ENCODE data around the gene MLPH.

The MLPH gene

DNA sequence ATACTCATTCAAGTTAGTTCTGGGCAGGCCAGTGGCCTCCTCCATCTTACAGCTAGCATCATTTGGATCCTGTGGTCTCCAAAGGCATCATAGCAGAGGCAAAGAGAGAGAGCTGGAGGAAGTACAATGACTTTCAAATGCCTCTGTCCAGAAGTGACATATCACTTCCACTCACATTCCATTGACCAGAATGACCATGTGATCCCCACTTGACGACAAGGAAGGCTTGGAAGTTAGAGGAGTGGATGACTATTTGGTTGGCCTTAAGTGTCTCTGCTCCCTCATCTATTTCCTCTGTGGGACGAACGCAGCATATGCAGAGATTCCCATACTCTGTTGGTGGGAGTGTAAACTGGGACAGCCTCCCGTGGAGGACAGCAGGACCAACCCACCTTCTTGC lies 27.8 kb upstream of the MLPH start:
- Histone ChIP-seq H3K9me2 (replicated peaks; ENCODE audit: insufficient read depth, low read length) (no peaks in the 10 kb centered on the region), H2AFZ (ENCODE audit: low read depth, low read length, severe bottlenecking) (no peak overlapping the region), H3K27ac (ENCODE audit: low read depth, low read length) (no peak overlapping the region), H4K20me1 (ENCODE audit: low read depth, low read length) (no peaks in the 10 kb centered on the region), H3K9ac (ENCODE audit: low read length) (no peak overlapping the region), H3K4me3 (ENCODE audit: insufficient read depth, low read length, poor library complexity, severe bottlenecking) (no peak overlapping the region), H3K79me2 (ENCODE audit: insufficient read depth, low read length) (no peaks in the 10 kb centered on the region), H3K36me3 (ENCODE audit: low read length) (no peaks in the 10 kb centered on the region), H3F3A (ENCODE audit: insufficient read depth) (no peaks in the 10 kb centered on the region), H3K4me2 (ENCODE audit: low read depth, low read length, poor library complexity, severe bottlenecking) (no peak overlapping the region), H3K9me3 (ENCODE audit: insufficient read depth, low read length) (no peaks in the 10 kb centered on the region), H3K27me3 (ENCODE audit: low read length) (no peaks in the 10 kb centered on the region)
- no peak for TF ChIP-seq EZH2phosphoT487 (conservative IDR thresholded peaks at IDR 0.05; ENCODE audit: low read length)
- TF ChIP-seq, protein P1, sequence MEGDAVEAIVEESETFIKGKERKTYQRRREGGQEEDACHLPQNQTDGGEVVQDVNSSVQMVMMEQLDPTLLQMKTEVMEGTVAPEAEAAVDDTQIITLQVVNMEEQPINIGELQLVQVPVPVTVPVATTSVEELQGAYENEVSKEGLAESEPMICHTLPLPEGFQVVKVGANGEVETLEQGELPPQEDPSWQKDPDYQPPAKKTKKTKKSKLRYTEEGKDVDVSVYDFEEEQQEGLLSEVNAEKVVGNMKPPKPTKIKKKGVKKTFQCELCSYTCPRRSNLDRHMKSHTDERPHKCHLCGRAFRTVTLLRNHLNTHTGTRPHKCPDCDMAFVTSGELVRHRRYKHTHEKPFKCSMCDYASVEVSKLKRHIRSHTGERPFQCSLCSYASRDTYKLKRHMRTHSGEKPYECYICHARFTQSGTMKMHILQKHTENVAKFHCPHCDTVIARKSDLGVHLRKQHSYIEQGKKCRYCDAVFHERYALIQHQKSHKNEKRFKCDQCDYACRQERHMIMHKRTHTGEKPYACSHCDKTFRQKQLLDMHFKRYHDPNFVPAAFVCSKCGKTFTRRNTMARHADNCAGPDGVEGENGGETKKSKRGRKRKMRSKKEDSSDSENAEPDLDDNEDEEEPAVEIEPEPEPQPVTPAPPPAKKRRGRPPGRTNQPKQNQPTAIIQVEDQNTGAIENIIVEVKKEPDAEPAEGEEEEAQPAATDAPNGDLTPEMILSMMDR (IDR thresholded peaks at IDR 0.05; ENCODE audit: insufficient read depth, low read length, poor library complexity, severe bottlenecking) = no peak

DNA sequence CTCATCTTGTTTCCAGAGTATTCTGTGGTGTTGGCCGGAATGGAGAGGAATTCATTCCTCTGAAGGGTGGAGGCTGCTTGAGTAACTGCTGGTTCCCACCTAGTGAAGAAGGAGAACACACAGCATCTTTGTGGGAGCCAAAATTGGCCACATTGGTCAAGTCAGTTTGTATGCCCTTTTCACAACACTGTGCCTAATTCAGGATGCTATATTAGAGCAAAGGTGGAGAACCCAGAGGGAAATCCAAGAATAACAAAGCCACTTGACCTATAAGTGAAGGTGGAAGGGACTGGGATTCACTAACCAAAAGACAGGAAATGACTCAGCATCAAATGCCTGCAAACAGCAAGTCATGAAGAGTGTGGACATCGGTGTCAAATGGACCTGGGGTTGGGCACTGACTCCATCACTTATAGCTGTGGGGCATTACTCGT lies 27.3 kb upstream of the MLPH start:
- TF ChIP-seq, protein P1 (IDR thresholded peaks at IDR 0.05; ENCODE audit: insufficient read depth, low read length, poor library complexity, severe bottlenecking) = no peak
- no peak for TF ChIP-seq EZH2phosphoT487 (conservative IDR thresholded peaks at IDR 0.05; ENCODE audit: low read length)
- H3K27me3 ChIP-seq (ENCODE audit: low read length) = no peaks in the 10 kb centered on the region
- no peaks in the 10 kb centered on the region for H3K9me2 ChIP-seq (replicated peaks; ENCODE audit: insufficient read depth, low read length)
- no peak overlapping the region for H3K9ac ChIP-seq (ENCODE audit: low read length)
- H3K79me2 ChIP-seq (ENCODE audit: insufficient read depth, low read length) = no peaks in the 10 kb centered on the region
- H3F3A ChIP-seq (ENCODE audit: insufficient read depth) = no peaks in the 10 kb centered on the region
- H3K9me3 ChIP-seq (ENCODE audit: insufficient read depth, low read length) = no peaks in the 10 kb centered on the region
- no peak overlapping the region for H3K4me3 ChIP-seq (ENCODE audit: insufficient read depth, low read length, poor library complexity, severe bottlenecking)
- no peak overlapping the region for H3K27ac ChIP-seq (ENCODE audit: low read depth, low read length)
- H3K36me3 ChIP-seq (ENCODE audit: low read length) = no peaks in the 10 kb centered on the region
- no peak overlapping the region for H2AFZ ChIP-seq (ENCODE audit: low read depth, low read length, severe bottlenecking)
- no peaks in the 10 kb centered on the region for H4K20me1 ChIP-seq (ENCODE audit: low read depth, low read length)
- no peak overlapping the region for H3K4me2 ChIP-seq (ENCODE audit: low read depth, low read length, poor library complexity, severe bottlenecking)

DNA sequence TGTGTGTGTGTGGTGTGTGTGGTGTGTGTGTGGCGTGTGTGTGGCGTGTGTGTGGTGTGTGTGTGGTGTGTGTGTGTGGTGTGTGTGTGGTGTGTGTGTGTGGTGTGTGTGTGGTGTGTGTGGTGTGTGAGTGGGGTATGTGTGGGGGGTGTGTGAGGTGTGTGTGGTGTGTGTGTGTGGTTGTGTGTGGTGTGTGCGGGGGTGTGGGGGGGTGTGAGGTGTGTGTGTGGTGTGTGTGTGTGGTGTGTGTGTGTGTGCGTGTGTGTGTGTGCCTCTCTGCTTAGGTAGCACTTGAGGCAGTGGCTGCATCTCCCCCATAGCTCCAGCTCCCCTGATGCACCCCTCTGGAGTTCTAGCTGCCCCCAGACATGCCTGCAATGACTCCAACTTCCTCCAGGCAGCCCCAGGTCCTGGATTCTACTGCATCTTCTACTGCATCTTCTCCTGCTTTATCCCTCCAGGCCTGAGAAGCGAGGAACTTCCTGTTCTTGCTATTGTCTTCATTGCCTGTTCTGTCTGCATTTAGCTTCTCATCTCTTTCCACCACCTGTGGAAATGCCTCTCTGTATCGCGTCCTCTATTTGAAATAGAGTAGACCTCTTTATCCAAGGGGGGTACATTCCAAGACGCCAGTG lies 22.2 kb upstream of the MLPH start:
- H3K27ac ChIP-seq (ENCODE audit: low read depth, low read length) = no peak overlapping the region
- no peaks in the 10 kb centered on the region for H3K79me2 ChIP-seq (ENCODE audit: insufficient read depth, low read length)
- no peaks in the 10 kb centered on the region for H3K27me3 ChIP-seq (ENCODE audit: low read length)
- no peaks in the 10 kb centered on the region for H3K36me3 ChIP-seq (ENCODE audit: low read length)
- H3K9me2 ChIP-seq (replicated peaks; ENCODE audit: insufficient read depth, low read length) = no peaks in the 10 kb centered on the region
- no peak overlapping the region for H3K4me3 ChIP-seq (ENCODE audit: insufficient read depth, low read length, poor library complexity, severe bottlenecking)
- TF ChIP-seq, protein P1 (IDR thresholded peaks at IDR 0.05; ENCODE audit: insufficient read depth, low read length, poor library complexity, severe bottlenecking) = no peak
- no peak for TF ChIP-seq EZH2phosphoT487 (conservative IDR thresholded peaks at IDR 0.05; ENCODE audit: low read length)
- H4K20me1 ChIP-seq (ENCODE audit: low read depth, low read length) = no peaks in the 10 kb centered on the region
- H3K9ac ChIP-seq (ENCODE audit: low read length) = no peak overlapping the region
- no peak overlapping the region for H2AFZ ChIP-seq (ENCODE audit: low read depth, low read length, severe bottlenecking)
- H3K4me2 ChIP-seq (ENCODE audit: low read depth, low read length, poor library complexity, severe bottlenecking) = no peak overlapping the region
- H3K9me3 ChIP-seq (ENCODE audit: insufficient read depth, low read length) = no peaks in the 10 kb centered on the region
- no peaks in the 10 kb centered on the region for H3F3A ChIP-seq (ENCODE audit: insufficient read depth)
